Pancreas (tissue), 8 donors: Measurements from ENCODE around the gene ABCG2. TPM values are rescaled to one million over a fixed set of nuclear protein-coding genes. Genes with fewer than 3 reads are reported as not detected.

Experiments used
- polyA plus RNA-seq, 2 donors: library from polyadenylated mRNA; stranded (reverse); fragments of 200-250 nt; gene quantifications; one replicate each; pipeline ENCODE4 v1.2.3, GENCODE V29; 2013
- total RNA-seq, 6 donors: library from RNA; stranded (reverse); fragmentation: NEBNext Ultra II Directional in 4 of 6; extraction: Animal tissue kit (Norgen Biotek cat#: 25700) in 4 of 6; gene quantifications; one replicate each; pipeline versions ENCODE4 v1.2.1 to v1.2.4, GENCODE V29; 2021 to 2023
- donor health status: healthy with polysubstance abuse.
- donor health status: DM: no; HTN: no; CAD: no; lungs with moderate emphysema.
- donor health status: DM: no; HTN: no; CAD: no.
- donor health status: Bipolar disorder and iron deficiency.
- donor health status: DM: yes; HTN: yes; CAD: no.
- donor health status: DM: no; HTN: no; CAD: no.
- donor health status: DM: no; HTN: no; CAD: no.
- donor health status: DM: yes; HTN: yes; CAD: no.

Gene ABCG2
- total and polyA plus RNA-seq, 8 donors: 0.23 to 0.97 (median 0.45) TPM

Other genes with a start within 250 kb of the ABCG2 start
- gene SPP1, start 182.9 kb downstream of the ABCG2 start, total RNA-seq: 1,000 to 10,000 TPM in 1 of 6 donors, 100 to 1,000 TPM in 3, 10 to 100 TPM in 2; 55.4 to 1,351 (median 166) TPM
- gene SPP1, start 182.9 kb downstream of the ABCG2 start, polyA plus RNA-seq: 100 to 1,000 TPM in 1 of 2 donors, 10 to 100 TPM in 1; 78.8 to 297 TPM
- 10 to 100 TPM in 4 of 6 donors, 1 to 10 TPM in 2; 9.1 to 21.6 (median 11.5) TPM for gene PKD2, start 151.0 kb downstream of the ABCG2 start, total RNA-seq
- gene PKD2, start 151.0 kb downstream of the ABCG2 start, polyA plus RNA-seq: 10 to 100 TPM in 1 of 2 donors, 1 to 10 TPM in 1; 7.6 to 17.0 TPM
- 10 to 100 TPM; 10.7 to 21.7 (median 15.6) TPM for gene PPM1K, start 125.9 kb upstream of the ABCG2 start, total RNA-seq
- gene PPM1K, start 125.9 kb upstream of the ABCG2 start, polyA plus RNA-seq: 10 to 100 TPM in 1 of 2 donors, 1 to 10 TPM in 1; 4.4 to 11.7 TPM
- 1 to 10 TPM; 2.7 to 8.3 (median 4.6) TPM for gene HERC6, start 220.2 kb upstream of the ABCG2 start, total RNA-seq
- 1 to 10 TPM; 2.6 to 6.2 TPM for gene HERC6, start 220.2 kb upstream of the ABCG2 start, polyA plus RNA-seq